ENCODE data around the gene APBB2. TPM values are rescaled to one million over a fixed set of nuclear protein-coding genes. Genes with fewer than 3 reads are reported as not detected.
A peak's percentile ranks its signal among the peaks of the same experiment; 100 is the strongest.

APBB2 gene
- total RNA-seq, 1 experiment from 2014 or later: 49.0 TPM

DNA sequence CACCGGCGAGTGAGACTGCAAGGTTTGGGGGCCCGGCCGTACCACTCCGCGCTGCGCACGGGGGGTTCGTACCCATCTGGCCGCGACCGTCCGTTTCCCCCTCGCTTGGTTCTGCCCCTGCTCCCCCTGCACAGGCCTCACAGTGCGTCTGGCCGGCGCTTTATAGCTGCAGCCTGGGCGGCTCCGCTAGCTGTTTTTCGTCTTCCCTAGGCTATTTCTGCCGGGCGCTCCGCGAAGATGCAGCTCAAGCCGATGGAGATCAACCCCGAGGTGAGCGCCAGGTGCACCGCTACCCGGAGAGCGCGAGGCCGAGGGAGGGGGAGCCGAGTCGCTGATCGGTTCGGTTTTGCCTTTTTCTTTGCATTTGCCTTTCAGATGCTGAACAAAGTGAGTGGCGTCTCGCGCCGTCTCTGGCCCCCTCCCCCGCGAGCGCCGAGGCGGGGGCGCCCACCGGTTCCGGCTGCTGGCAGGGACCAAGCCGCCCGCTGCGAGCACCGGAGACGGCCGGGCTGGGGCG, 42.5 kb upstream of the APBB2 start, which contains the start of gene UCHL1 (continued):
- TF ChIP-seq, protein P1, sequence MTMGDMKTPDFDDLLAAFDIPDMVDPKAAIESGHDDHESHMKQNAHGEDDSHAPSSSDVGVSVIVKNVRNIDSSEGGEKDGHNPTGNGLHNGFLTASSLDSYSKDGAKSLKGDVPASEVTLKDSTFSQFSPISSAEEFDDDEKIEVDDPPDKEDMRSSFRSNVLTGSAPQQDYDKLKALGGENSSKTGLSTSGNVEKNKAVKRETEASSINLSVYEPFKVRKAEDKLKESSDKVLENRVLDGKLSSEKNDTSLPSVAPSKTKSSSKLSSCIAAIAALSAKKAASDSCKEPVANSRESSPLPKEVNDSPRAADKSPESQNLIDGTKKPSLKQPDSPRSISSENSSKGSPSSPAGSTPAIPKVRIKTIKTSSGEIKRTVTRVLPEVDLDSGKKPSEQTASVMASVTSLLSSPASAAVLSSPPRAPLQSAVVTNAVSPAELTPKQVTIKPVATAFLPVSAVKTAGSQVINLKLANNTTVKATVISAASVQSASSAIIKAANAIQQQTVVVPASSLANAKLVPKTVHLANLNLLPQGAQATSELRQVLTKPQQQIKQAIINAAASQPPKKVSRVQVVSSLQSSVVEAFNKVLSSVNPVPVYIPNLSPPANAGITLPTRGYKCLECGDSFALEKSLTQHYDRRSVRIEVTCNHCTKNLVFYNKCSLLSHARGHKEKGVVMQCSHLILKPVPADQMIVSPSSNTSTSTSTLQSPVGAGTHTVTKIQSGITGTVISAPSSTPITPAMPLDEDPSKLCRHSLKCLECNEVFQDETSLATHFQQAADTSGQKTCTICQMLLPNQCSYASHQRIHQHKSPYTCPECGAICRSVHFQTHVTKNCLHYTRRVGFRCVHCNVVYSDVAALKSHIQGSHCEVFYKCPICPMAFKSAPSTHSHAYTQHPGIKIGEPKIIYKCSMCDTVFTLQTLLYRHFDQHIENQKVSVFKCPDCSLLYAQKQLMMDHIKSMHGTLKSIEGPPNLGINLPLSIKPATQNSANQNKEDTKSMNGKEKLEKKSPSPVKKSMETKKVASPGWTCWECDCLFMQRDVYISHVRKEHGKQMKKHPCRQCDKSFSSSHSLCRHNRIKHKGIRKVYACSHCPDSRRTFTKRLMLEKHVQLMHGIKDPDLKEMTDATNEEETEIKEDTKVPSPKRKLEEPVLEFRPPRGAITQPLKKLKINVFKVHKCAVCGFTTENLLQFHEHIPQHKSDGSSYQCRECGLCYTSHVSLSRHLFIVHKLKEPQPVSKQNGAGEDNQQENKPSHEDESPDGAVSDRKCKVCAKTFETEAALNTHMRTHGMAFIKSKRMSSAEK (CRISPR knock-in tag; IDR thresholded peaks at IDR 0.05; ENCODE audit: borderline replicate concordance): 0 out of 2 replicates have a peak, but pooled peaks have one; percentile 70
- TF ChIP-seq, protein P2, sequence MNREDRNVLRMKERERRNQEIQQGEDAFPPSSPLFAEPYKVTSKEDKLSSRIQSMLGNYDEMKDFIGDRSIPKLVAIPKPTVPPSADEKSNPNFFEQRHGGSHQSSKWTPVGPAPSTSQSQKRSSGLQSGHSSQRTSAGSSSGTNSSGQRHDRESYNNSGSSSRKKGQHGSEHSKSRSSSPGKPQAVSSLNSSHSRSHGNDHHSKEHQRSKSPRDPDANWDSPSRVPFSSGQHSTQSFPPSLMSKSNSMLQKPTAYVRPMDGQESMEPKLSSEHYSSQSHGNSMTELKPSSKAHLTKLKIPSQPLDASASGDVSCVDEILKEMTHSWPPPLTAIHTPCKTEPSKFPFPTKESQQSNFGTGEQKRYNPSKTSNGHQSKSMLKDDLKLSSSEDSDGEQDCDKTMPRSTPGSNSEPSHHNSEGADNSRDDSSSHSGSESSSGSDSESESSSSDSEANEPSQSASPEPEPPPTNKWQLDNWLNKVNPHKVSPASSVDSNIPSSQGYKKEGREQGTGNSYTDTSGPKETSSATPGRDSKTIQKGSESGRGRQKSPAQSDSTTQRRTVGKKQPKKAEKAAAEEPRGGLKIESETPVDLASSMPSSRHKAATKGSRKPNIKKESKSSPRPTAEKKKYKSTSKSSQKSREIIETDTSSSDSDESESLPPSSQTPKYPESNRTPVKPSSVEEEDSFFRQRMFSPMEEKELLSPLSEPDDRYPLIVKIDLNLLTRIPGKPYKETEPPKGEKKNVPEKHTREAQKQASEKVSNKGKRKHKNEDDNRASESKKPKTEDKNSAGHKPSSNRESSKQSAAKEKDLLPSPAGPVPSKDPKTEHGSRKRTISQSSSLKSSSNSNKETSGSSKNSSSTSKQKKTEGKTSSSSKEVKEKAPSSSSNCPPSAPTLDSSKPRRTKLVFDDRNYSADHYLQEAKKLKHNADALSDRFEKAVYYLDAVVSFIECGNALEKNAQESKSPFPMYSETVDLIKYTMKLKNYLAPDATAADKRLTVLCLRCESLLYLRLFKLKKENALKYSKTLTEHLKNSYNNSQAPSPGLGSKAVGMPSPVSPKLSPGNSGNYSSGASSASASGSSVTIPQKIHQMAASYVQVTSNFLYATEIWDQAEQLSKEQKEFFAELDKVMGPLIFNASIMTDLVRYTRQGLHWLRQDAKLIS (CRISPR knock-in tag; IDR thresholded peaks at IDR 0.05; ENCODE audit: borderline replicate concordance): peak; percentile 52
- no peak; the same call in 1 of the 2 replicates for TF ChIP-seq PRRX2 (CRISPR knock-in tag; IDR thresholded peaks at IDR 0.05)
- TF ChIP-seq, protein P3, sequence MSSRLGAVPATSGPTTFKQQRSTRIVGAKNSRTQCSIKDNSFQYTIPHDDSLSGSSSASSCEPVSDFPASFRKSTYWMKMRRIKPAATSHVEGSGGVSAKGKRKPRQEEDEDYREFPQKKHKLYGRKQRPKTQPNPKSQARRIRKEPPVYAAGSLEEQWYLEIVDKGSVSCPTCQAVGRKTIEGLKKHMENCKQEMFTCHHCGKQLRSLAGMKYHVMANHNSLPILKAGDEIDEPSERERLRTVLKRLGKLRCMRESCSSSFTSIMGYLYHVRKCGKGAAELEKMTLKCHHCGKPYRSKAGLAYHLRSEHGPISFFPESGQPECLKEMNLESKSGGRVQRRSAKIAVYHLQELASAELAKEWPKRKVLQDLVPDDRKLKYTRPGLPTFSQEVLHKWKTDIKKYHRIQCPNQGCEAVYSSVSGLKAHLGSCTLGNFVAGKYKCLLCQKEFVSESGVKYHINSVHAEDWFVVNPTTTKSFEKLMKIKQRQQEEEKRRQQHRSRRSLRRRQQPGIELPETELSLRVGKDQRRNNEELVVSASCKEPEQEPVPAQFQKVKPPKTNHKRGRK (CRISPR knock-in tag; IDR thresholded peaks at IDR 0.05; ENCODE audit: borderline replicate concordance): no peak
- TF ChIP-seq GTF2I (CRISPR knock-in tag; conservative IDR thresholded peaks at IDR 0.05): no peak
- no peak for TF ChIP-seq NFATC4 (CRISPR knock-in tag; IDR thresholded peaks at IDR 0.05)
- TF ChIP-seq, protein P4, sequence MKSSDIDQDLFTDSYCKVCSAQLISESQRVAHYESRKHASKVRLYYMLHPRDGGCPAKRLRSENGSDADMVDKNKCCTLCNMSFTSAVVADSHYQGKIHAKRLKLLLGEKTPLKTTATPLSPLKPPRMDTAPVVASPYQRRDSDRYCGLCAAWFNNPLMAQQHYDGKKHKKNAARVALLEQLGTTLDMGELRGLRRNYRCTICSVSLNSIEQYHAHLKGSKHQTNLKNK (CRISPR knock-in tag; IDR thresholded peaks at IDR 0.05): peak; percentile 73; the same call in 1 of the 2 replicates
- TF ChIP-seq, protein P5, sequence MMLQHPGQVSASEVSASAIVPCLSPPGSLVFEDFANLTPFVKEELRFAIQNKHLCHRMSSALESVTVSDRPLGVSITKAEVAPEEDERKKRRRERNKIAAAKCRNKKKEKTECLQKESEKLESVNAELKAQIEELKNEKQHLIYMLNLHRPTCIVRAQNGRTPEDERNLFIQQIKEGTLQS (CRISPR knock-in tag; conservative IDR thresholded peaks at IDR 0.05): no peak
- TF ChIP-seq, protein P6, sequence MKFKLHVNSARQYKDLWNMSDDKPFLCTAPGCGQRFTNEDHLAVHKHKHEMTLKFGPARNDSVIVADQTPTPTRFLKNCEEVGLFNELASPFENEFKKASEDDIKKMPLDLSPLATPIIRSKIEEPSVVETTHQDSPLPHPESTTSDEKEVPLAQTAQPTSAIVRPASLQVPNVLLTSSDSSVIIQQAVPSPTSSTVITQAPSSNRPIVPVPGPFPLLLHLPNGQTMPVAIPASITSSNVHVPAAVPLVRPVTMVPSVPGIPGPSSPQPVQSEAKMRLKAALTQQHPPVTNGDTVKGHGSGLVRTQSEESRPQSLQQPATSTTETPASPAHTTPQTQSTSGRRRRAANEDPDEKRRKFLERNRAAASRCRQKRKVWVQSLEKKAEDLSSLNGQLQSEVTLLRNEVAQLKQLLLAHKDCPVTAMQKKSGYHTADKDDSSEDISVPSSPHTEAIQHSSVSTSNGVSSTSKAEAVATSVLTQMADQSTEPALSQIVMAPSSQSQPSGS (CRISPR knock-in tag; IDR thresholded peaks at IDR 0.05; ENCODE audit: borderline replicate concordance, low read depth): no peak
- TF ChIP-seq OVOL2 (CRISPR knock-in tag; IDR thresholded peaks at IDR 0.05; ENCODE audit: borderline replicate concordance): no peak
- no peak; the same call in 1 of the 2 replicates for TF ChIP-seq FOXP1 (CRISPR knock-in tag; IDR thresholded peaks at IDR 0.05; ENCODE audit: borderline replicate concordance)
- no peak for TF ChIP-seq ZNF671 (CRISPR knock-in tag; IDR thresholded peaks at IDR 0.05)
- TF ChIP-seq NR2C2 (CRISPR knock-in tag; IDR thresholded peaks at IDR 0.05): 0 out of 2 replicates have a peak, but pooled peaks have one; percentile 48
- TF ChIP-seq, protein P7, sequence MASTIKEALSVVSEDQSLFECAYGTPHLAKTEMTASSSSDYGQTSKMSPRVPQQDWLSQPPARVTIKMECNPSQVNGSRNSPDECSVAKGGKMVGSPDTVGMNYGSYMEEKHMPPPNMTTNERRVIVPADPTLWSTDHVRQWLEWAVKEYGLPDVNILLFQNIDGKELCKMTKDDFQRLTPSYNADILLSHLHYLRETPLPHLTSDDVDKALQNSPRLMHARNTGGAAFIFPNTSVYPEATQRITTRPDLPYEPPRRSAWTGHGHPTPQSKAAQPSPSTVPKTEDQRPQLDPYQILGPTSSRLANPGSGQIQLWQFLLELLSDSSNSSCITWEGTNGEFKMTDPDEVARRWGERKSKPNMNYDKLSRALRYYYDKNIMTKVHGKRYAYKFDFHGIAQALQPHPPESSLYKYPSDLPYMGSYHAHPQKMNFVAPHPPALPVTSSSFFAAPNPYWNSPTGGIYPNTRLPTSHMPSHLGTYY (CRISPR knock-in tag; IDR thresholded peaks at IDR 0.05): no peak
- no peak for TF ChIP-seq GABPB1 (CRISPR knock-in tag; IDR thresholded peaks at IDR 0.05)
- TF ChIP-seq, protein P8, sequence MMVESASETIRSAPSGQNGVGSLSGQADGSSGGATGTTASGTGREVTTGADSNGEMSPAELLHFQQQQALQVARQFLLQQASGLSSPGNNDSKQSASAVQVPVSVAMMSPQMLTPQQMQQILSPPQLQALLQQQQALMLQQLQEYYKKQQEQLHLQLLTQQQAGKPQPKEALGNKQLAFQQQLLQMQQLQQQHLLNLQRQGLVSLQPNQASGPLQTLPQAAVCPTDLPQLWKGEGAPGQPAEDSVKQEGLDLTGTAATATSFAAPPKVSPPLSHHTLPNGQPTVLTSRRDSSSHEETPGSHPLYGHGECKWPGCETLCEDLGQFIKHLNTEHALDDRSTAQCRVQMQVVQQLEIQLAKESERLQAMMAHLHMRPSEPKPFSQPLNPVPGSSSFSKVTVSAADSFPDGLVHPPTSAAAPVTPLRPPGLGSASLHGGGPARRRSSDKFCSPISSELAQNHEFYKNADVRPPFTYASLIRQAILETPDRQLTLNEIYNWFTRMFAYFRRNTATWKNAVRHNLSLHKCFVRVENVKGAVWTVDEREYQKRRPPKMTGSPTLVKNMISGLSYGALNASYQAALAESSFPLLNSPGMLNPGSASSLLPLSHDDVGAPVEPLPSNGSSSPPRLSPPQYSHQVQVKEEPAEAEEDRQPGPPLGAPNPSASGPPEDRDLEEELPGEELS (CRISPR knock-in tag; IDR thresholded peaks at IDR 0.05): no peak
- TF ChIP-seq, protein P9, sequence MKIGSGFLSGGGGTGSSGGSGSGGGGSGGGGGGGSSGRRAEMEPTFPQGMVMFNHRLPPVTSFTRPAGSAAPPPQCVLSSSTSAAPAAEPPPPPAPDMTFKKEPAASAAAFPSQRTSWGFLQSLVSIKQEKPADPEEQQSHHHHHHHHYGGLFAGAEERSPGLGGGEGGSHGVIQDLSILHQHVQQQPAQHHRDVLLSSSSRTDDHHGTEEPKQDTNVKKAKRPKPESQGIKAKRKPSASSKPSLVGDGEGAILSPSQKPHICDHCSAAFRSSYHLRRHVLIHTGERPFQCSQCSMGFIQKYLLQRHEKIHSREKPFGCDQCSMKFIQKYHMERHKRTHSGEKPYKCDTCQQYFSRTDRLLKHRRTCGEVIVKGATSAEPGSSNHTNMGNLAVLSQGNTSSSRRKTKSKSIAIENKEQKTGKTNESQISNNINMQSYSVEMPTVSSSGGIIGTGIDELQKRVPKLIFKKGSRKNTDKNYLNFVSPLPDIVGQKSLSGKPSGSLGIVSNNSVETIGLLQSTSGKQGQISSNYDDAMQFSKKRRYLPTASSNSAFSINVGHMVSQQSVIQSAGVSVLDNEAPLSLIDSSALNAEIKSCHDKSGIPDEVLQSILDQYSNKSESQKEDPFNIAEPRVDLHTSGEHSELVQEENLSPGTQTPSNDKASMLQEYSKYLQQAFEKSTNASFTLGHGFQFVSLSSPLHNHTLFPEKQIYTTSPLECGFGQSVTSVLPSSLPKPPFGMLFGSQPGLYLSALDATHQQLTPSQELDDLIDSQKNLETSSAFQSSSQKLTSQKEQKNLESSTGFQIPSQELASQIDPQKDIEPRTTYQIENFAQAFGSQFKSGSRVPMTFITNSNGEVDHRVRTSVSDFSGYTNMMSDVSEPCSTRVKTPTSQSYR (CRISPR knock-in tag; IDR thresholded peaks at IDR 0.05): 0 out of 2 replicates have a peak, but pooled peaks have one; percentile 26
- TF ChIP-seq JAZF1 (CRISPR knock-in tag; IDR thresholded peaks at IDR 0.05): no peak
- peak; percentile 78 for TF ChIP-seq CREM (CRISPR knock-in tag; IDR thresholded peaks at IDR 0.05)
